ENCODE measurements around the gene NRL. TPM values are rescaled to one million over a fixed set of nuclear protein-coding genes. Genes with fewer than 3 reads are reported as not detected.

NRL gene
- total RNA-seq, 4 donors from 2014 or later = 2.2 to 2.9 (median 2.3) TPM

DNA sequence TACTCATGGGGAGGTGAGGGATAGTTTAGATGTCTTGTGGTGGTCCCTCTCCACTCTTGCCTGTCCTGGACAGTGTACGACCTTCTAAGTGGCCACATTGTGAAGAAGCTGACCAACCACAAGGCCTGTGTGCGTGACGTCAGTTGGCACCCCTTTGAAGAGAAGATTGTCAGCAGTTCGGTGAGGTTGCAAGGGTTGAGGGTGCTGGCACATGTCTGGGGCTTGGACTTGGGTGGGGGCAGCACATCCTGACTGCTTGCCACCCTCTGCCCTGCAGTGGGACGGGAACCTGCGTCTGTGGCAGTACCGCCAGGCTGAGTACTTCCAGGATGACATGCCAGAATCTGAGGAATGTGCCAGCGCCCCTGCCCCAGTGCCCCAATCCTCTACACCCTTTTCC, 8.1 kb upstream of the NRL start:
- no peaks in the 10 kb centered on the region for H3K4me1 ChIP-seq
- 83% methylated on average over 7 of the region's 8 CpGs for WGBS
- no peaks in the 10 kb centered on the region for H3K9me3 ChIP-seq
- TF ChIP-seq CTCF (IDR thresholded peaks at IDR 0.05) = no peak
- no peak for TF ChIP-seq POLR2A (IDR thresholded peaks at IDR 0.05)
- no peak for TF ChIP-seq POLR2AphosphoS5 (IDR thresholded peaks at IDR 0.05)
- TF ChIP-seq EP300 (IDR thresholded peaks at IDR 0.05) = no peak
- DNase-seq (ENCODE audit: low spot score in 2 of 2) = peak in 1 of 2 donors; percentile 40
- no peak overlapping the region for H3K27ac ChIP-seq
- no peak overlapping the region for H3K4me3 ChIP-seq
- H3K36me3 ChIP-seq = peaks cover 64% of the 10 kb centered on the region
- no peaks in the 10 kb centered on the region for H3K27me3 ChIP-seq

DNA sequence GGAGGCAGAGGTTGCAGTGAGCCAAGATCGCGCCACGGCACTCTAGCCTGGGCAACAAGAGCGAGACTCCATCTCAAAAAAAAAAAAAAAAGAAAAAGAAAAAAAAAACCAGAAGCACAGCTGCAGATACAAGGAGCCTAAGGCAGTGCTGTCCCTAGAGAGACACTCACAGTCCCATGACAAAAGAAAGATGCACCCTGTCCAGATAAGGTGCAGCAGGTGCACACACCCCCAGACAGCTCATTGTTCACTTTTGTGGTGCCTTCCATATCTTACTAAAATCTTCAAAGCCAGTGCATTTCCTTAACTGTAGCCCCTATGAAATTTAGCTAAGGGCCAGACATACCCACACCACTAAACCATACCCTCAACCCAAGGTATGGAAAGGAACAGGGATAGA, 7.7 kb upstream of the NRL start:
- Histone ChIP-seq H3K4me1 (no peaks in the 10 kb centered on the region), H3K27me3 (no peaks in the 10 kb centered on the region), H3K4me3 (no peak overlapping the region), H3K36me3 (peaks cover 69% of the 10 kb centered on the region), H3K9me3 (no peaks in the 10 kb centered on the region), H3K27ac (no peak overlapping the region)
- TF ChIP-seq EP300 (IDR thresholded peaks at IDR 0.05) = no peak
- TF ChIP-seq POLR2AphosphoS5 (IDR thresholded peaks at IDR 0.05) = no peak
- no peak for TF ChIP-seq CTCF (IDR thresholded peaks at IDR 0.05)
- no peak for TF ChIP-seq POLR2A (IDR thresholded peaks at IDR 0.05)
- DNase-seq (ENCODE audit: low spot score in 2 of 2) = no peak
- 90% methylated on average over 4 of the region's 4 CpGs for WGBS

DNA sequence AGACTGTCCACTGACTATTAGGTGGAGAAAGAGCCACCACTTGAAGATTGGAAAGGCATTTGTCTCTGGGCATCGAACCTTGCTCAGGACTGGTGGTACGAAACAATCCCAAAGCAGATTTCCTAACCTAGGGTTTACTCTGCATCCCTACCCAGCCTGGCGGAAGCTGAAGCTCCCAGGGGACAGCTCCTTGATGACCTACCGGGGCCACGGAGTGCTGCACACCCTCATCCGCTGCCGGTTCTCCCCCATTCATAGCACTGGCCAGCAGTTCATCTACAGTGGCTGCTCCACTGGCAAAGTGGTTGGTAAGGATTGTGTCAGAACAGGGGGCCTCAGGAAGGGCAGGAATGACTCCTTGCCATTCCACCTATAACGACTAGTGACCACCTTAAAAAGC, 6.5 kb upstream of the NRL start:
- Histone ChIP-seq H3K27ac (no peak overlapping the region), H3K4me1 (peaks cover 9% of the 10 kb centered on the region), H3K9me3 (no peaks in the 10 kb centered on the region), H3K36me3 (peaks cover 73% of the 10 kb centered on the region), H3K27me3 (no peaks in the 10 kb centered on the region), H3K4me3 (no peak overlapping the region)
- WGBS = 98% methylated on average over 8 of the region's 8 CpGs
- no peak for DNase-seq (ENCODE audit: low spot score in 2 of 2)
- TF ChIP-seq POLR2A (IDR thresholded peaks at IDR 0.05) = no peak
- TF ChIP-seq CTCF (IDR thresholded peaks at IDR 0.05) = no peak
- TF ChIP-seq POLR2AphosphoS5 (IDR thresholded peaks at IDR 0.05) = no peak
- no peak for TF ChIP-seq EP300 (IDR thresholded peaks at IDR 0.05)

DNA sequence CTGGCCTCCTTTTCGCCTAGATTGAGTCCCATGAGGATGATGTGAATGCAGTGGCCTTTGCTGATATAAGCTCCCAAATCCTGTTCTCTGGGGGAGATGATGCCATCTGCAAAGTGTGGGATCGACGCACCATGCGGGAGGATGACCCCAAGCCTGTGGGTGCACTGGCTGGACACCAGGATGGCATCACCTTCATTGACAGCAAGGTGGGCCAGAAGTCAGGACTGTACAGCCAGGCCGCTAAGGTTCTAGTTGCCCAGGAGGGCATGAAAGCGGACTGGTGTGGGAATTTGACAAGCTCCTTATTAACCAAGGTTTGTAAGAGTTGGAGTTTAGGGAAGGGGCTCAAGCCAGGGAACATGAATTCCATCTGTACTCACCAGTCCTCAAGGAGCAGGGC, 4.9 kb upstream of the NRL start:
- no peak overlapping the region for H3K4me3 ChIP-seq
- no peak for DNase-seq (ENCODE audit: low spot score in 2 of 2)
- no peak for TF ChIP-seq CTCF (IDR thresholded peaks at IDR 0.05)
- no peak for TF ChIP-seq EP300 (IDR thresholded peaks at IDR 0.05)
- TF ChIP-seq POLR2A (IDR thresholded peaks at IDR 0.05) = no peak
- TF ChIP-seq POLR2AphosphoS5 (IDR thresholded peaks at IDR 0.05) = no peak
- peaks cover 20% of the 10 kb centered on the region for H3K4me1 ChIP-seq
- H3K36me3 ChIP-seq = peaks cover 72% of the 10 kb centered on the region
- WGBS = 97% methylated on average over 6 of the region's 6 CpGs
- no peaks in the 10 kb centered on the region for H3K27me3 ChIP-seq
- H3K27ac ChIP-seq = no peak overlapping the region
- no peaks in the 10 kb centered on the region for H3K9me3 ChIP-seq

DNA sequence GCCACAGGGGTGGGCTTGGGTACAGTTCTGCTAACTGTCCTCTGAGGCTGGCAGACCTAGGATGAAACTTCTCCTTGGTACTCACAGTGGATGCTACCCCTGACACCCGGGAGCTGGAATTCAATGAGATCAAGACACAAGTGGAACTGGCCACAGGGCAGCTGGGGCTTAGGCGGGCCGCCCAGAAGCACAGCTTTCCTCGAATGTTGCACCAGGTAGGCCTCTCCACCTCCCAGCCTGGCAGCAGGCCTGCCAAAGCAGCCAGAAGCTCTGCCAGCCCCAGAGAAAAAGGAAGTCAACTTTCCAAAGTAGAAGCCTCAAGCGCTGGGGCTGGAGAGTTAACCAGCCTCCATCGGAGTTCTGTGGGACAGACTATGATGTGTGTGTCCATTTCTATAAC, 2.4 kb upstream of the NRL start:
- no peak for DNase-seq (ENCODE audit: low spot score in 2 of 2)
- Histone ChIP-seq H3K4me3 (no peak overlapping the region), H3K27ac (no peak overlapping the region), H3K36me3 (peaks cover 51% of the 10 kb centered on the region), H3K4me1 (peaks cover 27% of the 10 kb centered on the region), H3K27me3 (no peaks in the 10 kb centered on the region), H3K9me3 (no peaks in the 10 kb centered on the region)
- 82% methylated on average over 6 of the region's 6 CpGs for WGBS
- TF ChIP-seq CTCF (IDR thresholded peaks at IDR 0.05) (no peak), EP300 (IDR thresholded peaks at IDR 0.05) (no peak), POLR2AphosphoS5 (IDR thresholded peaks at IDR 0.05) (no peak), POLR2A (IDR thresholded peaks at IDR 0.05) (no peak)
